Body of pancreas (tissue), 4 donors: Measurements from ENCODE around the gene COMP. TPM values are rescaled to one million over a fixed set of nuclear protein-coding genes. Genes with fewer than 3 reads are reported as not detected.

Experiments
- ATAC-seq: fragments of 150-250 bp; one replicate; pipeline ENCODE4 v1.9.1; 2016
- DNase-seq, 4 donors: peaks; one replicate each; pipeline ENCODE4 v3.0.0-alpha.2; 2019
- H3K27ac ChIP-seq, 4 donors: fragments of 200-600 bp; sonication (generic); 1 replicate in 3 of 4; 2 replicates in 1 of 4; pipeline versions ENCODE4 v1.5.1 to v1.6.1; 2016 to 2019; ENCODE audit warnings: mild to moderate bottlenecking in 1 of 4, mixed read lengths in 1 of 4, moderate library complexity in 1 of 4
- H3K27me3 ChIP-seq, 2 donors: fragments of 200-600 bp; sonication (generic); one replicate each; pipeline ENCODE4 v1.6.0; 2016; ENCODE audit warnings: mild to moderate bottlenecking in 1 of 2
- H3K36me3 ChIP-seq, 2 donors: fragments of 200-600 bp; sonication (generic); replicated peaks in 1 of 2; 2 replicates each; pipeline ENCODE4 v1.5.1; 2016; ENCODE audit warnings: low read depth in 2 of 2; ENCODE audit not compliant: insufficient read depth in 1 of 2
- H3K4me1 ChIP-seq: fragments of 200-600 bp; sonication (generic); one replicate; pipeline ENCODE4 v1.6.0; 2016
- H3K4me3 ChIP-seq, 2 donors: fragments of 200-600 bp; sonication (generic); 1 replicate in 1 of 2; 2 replicates in 1 of 2; pipeline ENCODE4 v1.5.1; 2016 to 2019
- H3K9me3 ChIP-seq, 3 donors: fragments of 200-600 bp; sonication (generic); 1 replicate in 2 of 3; 2 replicates in 1 of 3; pipeline ENCODE4 v1.5.1; 2016
- CTCF ChIP-seq, 7 experiments: fragments of 450-650 bp in 4 of 7; fragments of 200-600 bp in 3 of 7; sonication (generic) in 3 of 7; IDR thresholded peaks; one replicate each; pipeline ENCODE4 v1.5.1; 2016 to 2019; ENCODE audit warnings: antibody characterized with exemption in 7 of 7
- POLR2A ChIP-seq, 3 donors: fragments of 450-650 bp; IDR thresholded peaks; one replicate each; pipeline ENCODE4 v1.6.1; 2016; ENCODE audit warnings: antibody characterized with exemption in 3 of 3, mild to moderate bottlenecking in 2 of 3
- WGBS, 2 donors: methylation state at CpG; one replicate each; pipeline ENCODE4 v1.1.5; 2017; 5-methylcytosine and 5-hydroxymethylcytosine counted together
- intact Hi-C: fragments of 100-400 bp; cut with DNase I; formaldehyde crosslinking; loops from one replicate; pipeline ENCODE4 v1.15.1; 2023
- total RNA-seq, 2 donors: library from RNA; depleted of rRNA; stranded (reverse); fragments of >200 nt; gene quantifications; one replicate each; pipeline ENCODE4 v1.1.0, GENCODE V29; 2016

The COMP gene
- total RNA-seq, 2 donors from 2014 or later: 0.33 to 6.0 TPM

- no peaks in the 10 kb centered on the region for H3K4me1 ChIP-seq
- no peaks in the 10 kb centered on the region for H3K27me3 ChIP-seq
- H3K4me3 ChIP-seq: no peak overlapping the region
- no peaks in the 10 kb centered on the region for H3K36me3 ChIP-seq
- no peaks in the 10 kb centered on the region for H3K9me3 ChIP-seq
- WGBS, 2 donors: 72 to 80% methylated on average over 9 to 14 of the region's 14 CpGs
- TF ChIP-seq POLR2A (IDR thresholded peaks at IDR 0.05): no peak
- TF ChIP-seq CTCF (IDR thresholded peaks at IDR 0.05): no peak
- ATAC-seq (no peak), DNase-seq (no peak)
- intact Hi-C loops: no loop called here
- no peak overlapping the region for H3K27ac ChIP-seq
These were observed 12.1 kb downstream of the COMP start for GRCh38 chr19:18778826-18779495.

- ATAC-seq (no peak), DNase-seq (no peak)
- 62 to 71% methylated on average over 7 to 11 of the region's 11 CpGs for WGBS, 2 donors
- H3K27ac ChIP-seq: no peak overlapping the region
- TF ChIP-seq POLR2A (IDR thresholded peaks at IDR 0.05): no peak
- no peak for TF ChIP-seq CTCF (IDR thresholded peaks at IDR 0.05)
- H3K36me3 ChIP-seq: no peaks in the 10 kb centered on the region
- H3K4me1 ChIP-seq: no peaks in the 10 kb centered on the region
- no peak overlapping the region for H3K4me3 ChIP-seq
- intact Hi-C loops: no loop called here
- no peaks in the 10 kb centered on the region for H3K9me3 ChIP-seq
- H3K27me3 ChIP-seq: no peaks in the 10 kb centered on the region
These were observed 13.1 kb downstream of the COMP start for GRCh38 chr19:18778076-18778389.

- Histone ChIP-seq H3K27ac (no peak overlapping the region), H3K27me3 (no peaks in the 10 kb centered on the region), H3K4me3 (no peak overlapping the region), H3K9me3 (no peaks in the 10 kb centered on the region), H3K4me1 (no peaks in the 10 kb centered on the region), H3K36me3 (no peaks in the 10 kb centered on the region)
- WGBS, 2 donors: 76 to 90% methylated on average over 30 to 38 of the region's 71 CpGs
- no peak for DNase-seq
- TF ChIP-seq POLR2A (IDR thresholded peaks at IDR 0.05) (no peak), CTCF (IDR thresholded peaks at IDR 0.05) (no peak)
- intact Hi-C loops: no loop called here
- ATAC-seq: no peak
These were observed 13.6 kb downstream of the COMP start for GRCh38 chr19:18777301-18778075.

GRCh38 chr19:18776736-18777135 lies 14.4 kb downstream of the COMP start:
- Histone ChIP-seq H3K36me3 (no peaks in the 10 kb centered on the region), H3K4me1 (no peaks in the 10 kb centered on the region), H3K9me3 (no peaks in the 10 kb centered on the region), H3K27ac (no peak overlapping the region), H3K27me3 (no peaks in the 10 kb centered on the region), H3K4me3 (no peak overlapping the region)
- intact Hi-C loops: no loop called here
- TF ChIP-seq POLR2A (IDR thresholded peaks at IDR 0.05): no peak
- no peak for TF ChIP-seq CTCF (IDR thresholded peaks at IDR 0.05)
- ATAC-seq (no peak), DNase-seq (no peak)
- WGBS, 2 donors: 79 to 100% methylated on average over 1 to 12 of the region's 12 CpGs

GRCh38 chr19:18776288-18776594 lies 14.9 kb downstream of the COMP start:
- DNase-seq (no peak), ATAC-seq (no peak)
- Histone ChIP-seq H3K27me3 (no peaks in the 10 kb centered on the region), H3K27ac (no peak overlapping the region), H3K4me3 (no peak overlapping the region), H3K36me3 (no peaks in the 10 kb centered on the region), H3K4me1 (no peaks in the 10 kb centered on the region), H3K9me3 (no peaks in the 10 kb centered on the region)
- TF ChIP-seq POLR2A (IDR thresholded peaks at IDR 0.05) (no peak), CTCF (IDR thresholded peaks at IDR 0.05) (no peak)
- intact Hi-C loops: no loop called here
- 67 to 86% methylated on average over 3 to 8 of the region's 8 CpGs for WGBS, 2 donors
